ENCODE results near the gene HOTAIR.

Gene HOTAIR

GRCh38 chr12:53948650-53949593, 25.8 kb downstream of the HOTAIR start:
- DNase-seq (ENCODE audit: low read depth in 2 of 2, low spot score in 1 of 2): no peak

- no peak for DNase-seq (ENCODE audit: low read depth in 2 of 2, low spot score in 1 of 2)
These were observed 27.0 kb downstream of the HOTAIR start for GRCh38 chr12:53947743-53948142.

- DNase-seq (ENCODE audit: low read depth in 2 of 2, low spot score in 1 of 2): no peak
These were observed 29.6 kb downstream of the HOTAIR start for GRCh38 chr12:53944907-53945847.

GRCh38 chr12:53944209-53944608, 30.5 kb downstream of the HOTAIR start:
- no peak for DNase-seq (ENCODE audit: low read depth in 2 of 2, low spot score in 1 of 2)

GRCh38 chr12:53942467-53942997, 32.2 kb downstream of the HOTAIR start:
- DNase-seq (ENCODE audit: low read depth in 2 of 2, low spot score in 1 of 2): no peak

- no peak for DNase-seq (ENCODE audit: low read depth in 2 of 2, low spot score in 1 of 2)
These were observed 33.0 kb downstream of the HOTAIR start for GRCh38 chr12:53941750-53942149.

GRCh38 chr12:53941187-53941586, 33.6 kb downstream of the HOTAIR start:
- no peak for DNase-seq (ENCODE audit: low read depth in 2 of 2, low spot score in 1 of 2)

GRCh38 chr12:53940443-53941014, 34.2 kb downstream of the HOTAIR start:
- DNase-seq (ENCODE audit: low read depth in 2 of 2, low spot score in 1 of 2): no peak

GRCh38 chr12:53939141-53940108, 35.3 kb downstream of the HOTAIR start:
- no peak for DNase-seq (ENCODE audit: low read depth in 2 of 2, low spot score in 1 of 2)

- DNase-seq (ENCODE audit: low read depth in 2 of 2, low spot score in 1 of 2): no peak
These were observed 36.2 kb downstream of the HOTAIR start, which contains the start of gene HOXC13 for GRCh38 chr12:53938326-53939140. Gene HOXC13 (plus strand): TSS chr12:53938831. CDS start chr12:53938907, 76 bp downstream.

- no peak for DNase-seq (ENCODE audit: low read depth in 2 of 2, low spot score in 1 of 2)
These were observed 37.0 kb downstream of the HOTAIR start for GRCh38 chr12:53937596-53938325.

- DNase-seq (ENCODE audit: low read depth in 2 of 2, low spot score in 1 of 2): no peak
These were observed 37.7 kb downstream of the HOTAIR start for GRCh38 chr12:53937099-53937498.

GRCh38 chr12:53935383-53936341, 39.1 kb downstream of the HOTAIR start:
- no peak for DNase-seq (ENCODE audit: low read depth in 2 of 2, low spot score in 1 of 2)

GRCh38 chr12:53932915-53933314, 41.8 kb downstream of the HOTAIR start:
- no peak for DNase-seq (ENCODE audit: low read depth in 2 of 2, low spot score in 1 of 2)

GRCh38 chr12:53931844-53932581, 42.7 kb downstream of the HOTAIR start:
- no peak for DNase-seq (ENCODE audit: low read depth in 2 of 2, low spot score in 1 of 2)

- no peak for DNase-seq (ENCODE audit: low read depth in 2 of 2, low spot score in 1 of 2)
These were observed 44.0 kb downstream of the HOTAIR start for GRCh38 chr12:53930591-53931255.
